ENCODE results near the gene LDHD.

LDHD gene

DNA sequence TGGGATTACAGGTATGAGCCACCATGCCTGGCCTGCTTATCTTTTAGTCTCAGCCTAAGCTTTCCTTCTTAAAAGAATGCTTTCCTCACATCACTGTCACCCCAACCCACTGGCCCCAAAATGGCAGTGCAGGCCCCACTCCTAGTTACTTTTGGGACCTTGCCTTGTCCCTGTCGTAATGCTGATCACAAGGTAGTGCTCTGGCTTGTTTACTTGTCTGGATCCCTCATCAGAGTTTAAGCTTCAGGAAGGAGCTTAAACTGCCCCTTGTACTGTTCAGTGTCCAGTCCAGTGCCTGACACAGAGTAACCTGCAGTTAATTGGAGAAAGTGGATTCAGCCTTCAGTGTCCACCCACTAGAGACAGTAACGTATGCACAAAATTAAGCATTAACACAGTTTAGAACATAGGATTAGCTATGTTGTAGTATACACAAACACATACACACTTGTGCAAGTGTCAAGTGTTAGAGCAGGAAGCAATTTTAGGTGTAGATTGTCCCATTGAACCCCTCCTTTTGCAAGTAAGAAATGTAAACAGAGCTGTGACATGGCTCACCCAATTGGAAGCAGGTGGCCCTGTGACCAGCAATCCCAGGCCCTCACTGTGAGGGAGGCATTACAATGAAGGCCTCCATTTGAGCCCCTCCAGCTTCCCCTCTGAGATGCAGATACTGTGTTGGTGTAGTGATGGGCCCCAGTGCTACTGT lies 44.2 kb downstream of the LDHD start:
- Histone ChIP-seq H3K4me3 (IDR thresholded peaks at IDR 0.05; ENCODE audit: insufficient read depth, low read depth, low read length) (no peak overlapping the region), H2AFZ (ENCODE audit: low read depth) (no peak overlapping the region), H3K27me3 (ENCODE audit: insufficient read depth, low read depth) (no peaks in the 10 kb centered on the region), H3K79me2 (ENCODE audit: insufficient read depth, low read depth) (no peaks in the 10 kb centered on the region), H3K36me3 (ENCODE audit: insufficient read depth) (no peaks in the 10 kb centered on the region), H3K9ac (no peak overlapping the region), H4K20me1 (ENCODE audit: insufficient read depth) (no peaks in the 10 kb centered on the region), H3K4me2 (no peak overlapping the region), H3K27ac (no peak overlapping the region), H3K4me1 (ENCODE audit: low read depth, poor library complexity, severe bottlenecking) (no peaks in the 10 kb centered on the region)
- TF ChIP-seq, protein P1, sequence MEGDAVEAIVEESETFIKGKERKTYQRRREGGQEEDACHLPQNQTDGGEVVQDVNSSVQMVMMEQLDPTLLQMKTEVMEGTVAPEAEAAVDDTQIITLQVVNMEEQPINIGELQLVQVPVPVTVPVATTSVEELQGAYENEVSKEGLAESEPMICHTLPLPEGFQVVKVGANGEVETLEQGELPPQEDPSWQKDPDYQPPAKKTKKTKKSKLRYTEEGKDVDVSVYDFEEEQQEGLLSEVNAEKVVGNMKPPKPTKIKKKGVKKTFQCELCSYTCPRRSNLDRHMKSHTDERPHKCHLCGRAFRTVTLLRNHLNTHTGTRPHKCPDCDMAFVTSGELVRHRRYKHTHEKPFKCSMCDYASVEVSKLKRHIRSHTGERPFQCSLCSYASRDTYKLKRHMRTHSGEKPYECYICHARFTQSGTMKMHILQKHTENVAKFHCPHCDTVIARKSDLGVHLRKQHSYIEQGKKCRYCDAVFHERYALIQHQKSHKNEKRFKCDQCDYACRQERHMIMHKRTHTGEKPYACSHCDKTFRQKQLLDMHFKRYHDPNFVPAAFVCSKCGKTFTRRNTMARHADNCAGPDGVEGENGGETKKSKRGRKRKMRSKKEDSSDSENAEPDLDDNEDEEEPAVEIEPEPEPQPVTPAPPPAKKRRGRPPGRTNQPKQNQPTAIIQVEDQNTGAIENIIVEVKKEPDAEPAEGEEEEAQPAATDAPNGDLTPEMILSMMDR (conservative IDR thresholded peaks at IDR 0.05; ENCODE audit: low read depth, low read length): no peak

DNA sequence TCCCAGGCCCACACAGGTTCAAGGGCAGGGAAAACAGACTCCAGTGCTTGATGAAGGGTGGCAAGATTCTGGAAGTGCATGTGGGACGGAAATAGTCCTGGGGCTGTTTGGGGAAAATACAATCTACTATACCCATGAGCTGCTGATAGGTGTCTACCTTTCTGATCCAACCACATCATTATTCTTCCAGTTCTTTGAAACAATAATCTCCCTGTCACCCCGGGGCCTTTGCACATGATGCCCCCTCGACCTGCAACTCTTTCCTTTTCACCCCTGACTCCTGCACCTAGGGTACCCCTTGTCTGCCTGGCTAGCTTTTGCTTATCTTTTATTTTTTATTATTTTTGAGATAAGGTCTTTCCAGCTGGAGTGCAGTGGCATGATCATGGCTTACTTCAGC lies 45.0 kb downstream of the LDHD start:
- Histone ChIP-seq H3K4me2 (no peak overlapping the region), H4K20me1 (ENCODE audit: insufficient read depth) (no peaks in the 10 kb centered on the region), H3K79me2 (ENCODE audit: insufficient read depth, low read depth) (no peaks in the 10 kb centered on the region), H2AFZ (ENCODE audit: low read depth) (no peak overlapping the region), H3K36me3 (ENCODE audit: insufficient read depth) (no peaks in the 10 kb centered on the region), H3K27me3 (ENCODE audit: insufficient read depth, low read depth) (no peaks in the 10 kb centered on the region), H3K27ac (no peak overlapping the region), H3K9ac (no peak overlapping the region), H3K4me1 (ENCODE audit: low read depth, poor library complexity, severe bottlenecking) (no peaks in the 10 kb centered on the region), H3K4me3 (IDR thresholded peaks at IDR 0.05; ENCODE audit: insufficient read depth, low read depth, low read length) (no peak overlapping the region)
- TF ChIP-seq, protein P1 (conservative IDR thresholded peaks at IDR 0.05; ENCODE audit: low read depth, low read length): no peak

DNA sequence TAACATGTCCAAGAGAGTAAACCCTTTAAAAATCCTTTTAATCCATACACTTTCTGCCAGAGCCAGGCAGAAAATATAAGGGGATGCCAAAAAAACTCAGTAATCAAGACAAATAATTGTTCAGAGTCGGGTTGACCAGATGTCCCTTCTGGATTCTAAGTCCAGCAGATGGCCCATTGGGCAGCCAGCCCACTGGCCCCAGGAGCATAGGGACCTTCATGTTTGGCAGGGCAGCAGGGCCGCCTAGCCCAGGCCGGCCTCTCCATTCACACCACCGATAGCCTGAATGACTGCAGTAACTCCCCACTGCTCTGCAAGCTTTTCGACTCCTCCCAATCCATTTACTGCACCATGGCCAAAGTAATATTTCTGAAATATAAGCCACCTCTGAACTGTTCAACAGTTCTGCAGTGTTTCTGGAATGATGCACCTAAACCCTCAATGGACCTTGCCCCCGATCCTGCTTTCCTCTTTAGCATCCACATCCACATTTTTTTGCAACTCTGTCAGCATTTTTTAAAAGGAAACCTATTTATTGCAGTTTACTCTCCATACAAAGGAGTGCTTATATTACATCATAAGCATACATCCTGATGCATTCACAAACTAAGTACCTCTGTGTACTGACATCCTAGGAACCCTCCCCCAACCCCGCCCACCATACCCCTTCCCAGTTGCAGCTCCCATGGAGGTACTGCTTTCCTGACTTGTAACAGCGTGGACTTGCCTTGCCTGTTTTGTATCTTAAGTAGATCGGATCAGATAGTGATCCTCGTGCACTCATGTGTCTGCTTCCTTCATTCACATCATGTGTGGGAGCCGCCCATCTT lies 46.4 kb downstream of the LDHD start:
- Histone ChIP-seq H3K79me2 (ENCODE audit: insufficient read depth, low read depth) (no peaks in the 10 kb centered on the region), H3K4me2 (no peak overlapping the region), H3K27ac (no peak overlapping the region), H3K36me3 (ENCODE audit: insufficient read depth) (no peaks in the 10 kb centered on the region), H3K4me1 (ENCODE audit: low read depth, poor library complexity, severe bottlenecking) (no peaks in the 10 kb centered on the region), H3K27me3 (ENCODE audit: insufficient read depth, low read depth) (no peaks in the 10 kb centered on the region), H2AFZ (ENCODE audit: low read depth) (no peak overlapping the region), H4K20me1 (ENCODE audit: insufficient read depth) (no peaks in the 10 kb centered on the region), H3K4me3 (IDR thresholded peaks at IDR 0.05; ENCODE audit: insufficient read depth, low read depth, low read length) (no peak overlapping the region), H3K9ac (no peak overlapping the region)
- TF ChIP-seq, protein P1 (conservative IDR thresholded peaks at IDR 0.05; ENCODE audit: low read depth, low read length): no peak

DNA sequence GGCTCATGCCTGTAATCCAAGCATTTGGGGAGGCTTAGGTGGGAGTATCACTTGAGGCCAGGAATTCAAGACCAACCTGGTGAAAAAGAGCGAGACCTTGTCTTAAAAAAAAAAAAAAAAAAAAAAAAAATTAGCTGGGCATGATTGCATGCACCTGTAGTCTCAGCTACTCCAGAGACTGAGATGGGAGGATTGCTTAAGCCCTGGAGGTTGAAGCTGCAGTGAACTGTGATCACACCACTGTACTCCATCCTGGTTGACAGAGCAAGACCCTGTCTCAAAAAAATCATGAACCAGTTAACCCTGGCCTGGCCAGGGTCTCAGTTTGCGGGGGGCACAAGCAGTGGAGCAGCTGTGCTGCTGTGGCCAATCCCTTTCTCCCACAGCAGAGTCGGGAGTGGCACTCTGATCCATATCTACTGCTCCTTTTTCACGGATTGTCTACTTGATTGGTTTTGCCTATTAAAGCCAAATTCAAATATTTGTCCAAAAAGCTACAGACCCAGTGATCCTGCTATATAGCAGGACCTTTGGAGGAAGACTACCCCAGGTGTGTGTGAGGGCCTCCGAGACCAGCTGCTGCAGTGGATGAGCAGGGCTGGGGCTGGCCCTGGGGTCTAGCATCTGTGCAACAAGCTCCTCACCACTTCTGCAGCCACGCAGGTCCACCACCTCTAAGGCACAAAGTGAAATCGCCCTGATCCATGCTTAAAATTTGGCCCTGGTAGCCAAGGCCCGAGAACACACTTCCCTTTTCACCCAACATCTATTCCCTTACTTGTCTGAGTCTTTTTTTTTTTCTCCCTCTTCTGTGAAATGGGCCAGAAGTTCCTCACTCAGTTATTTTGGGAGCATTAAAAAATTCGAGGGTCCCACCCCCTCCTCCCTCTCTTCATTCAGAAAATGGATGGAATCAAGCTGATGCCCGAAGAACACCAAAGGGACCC lies 48.2 kb downstream of the LDHD start:
- Histone ChIP-seq H3K4me1 (ENCODE audit: low read depth, poor library complexity, severe bottlenecking) (no peaks in the 10 kb centered on the region), H4K20me1 (ENCODE audit: insufficient read depth) (no peaks in the 10 kb centered on the region), H3K9ac (no peak overlapping the region), H3K4me2 (no peak overlapping the region), H2AFZ (ENCODE audit: low read depth) (no peak overlapping the region), H3K36me3 (ENCODE audit: insufficient read depth) (no peaks in the 10 kb centered on the region), H3K79me2 (ENCODE audit: insufficient read depth, low read depth) (no peaks in the 10 kb centered on the region), H3K27me3 (ENCODE audit: insufficient read depth, low read depth) (no peaks in the 10 kb centered on the region), H3K27ac (no peak overlapping the region), H3K4me3 (IDR thresholded peaks at IDR 0.05; ENCODE audit: insufficient read depth, low read depth, low read length) (no peak overlapping the region)
- TF ChIP-seq, protein P1 (conservative IDR thresholded peaks at IDR 0.05; ENCODE audit: low read depth, low read length): no peak
